HepG2 (cell line): ENCODE measurements around the gene FMO1. TPM values are rescaled to one million over a fixed set of nuclear protein-coding genes. Genes with fewer than 3 reads are reported as not detected.

Experiments used
- ATAC-seq: fragments of 200-7000 bp; cut with Tn5 transposase; 3 replicates; pipeline ENCODE4 v1.9.1; 2020; ENCODE audit warnings: mild to moderate bottlenecking, moderate library complexity
- BruUV-seq: library from RNA; stranded (reverse); fragments of 400-500 nt; replicated peaks from 2 replicates; lab custom pipeline; 2021; lab: Mats Ljungman, UMichigan
- CTCF ChIA-PET: fragments of 300-600 bp; formaldehyde crosslinking; extraction: SDS; loops from one replicate; lab custom pipeline; 2021; ENCODE audit warnings: low total read pairs, inconsistent platforms, low intra/inter-chr PET ratio; lab: Yijun Ruan, JAX
- POLR2A ChIA-PET: fragments of 350-600 bp; sonication (Branson Sonifier 250); formaldehyde crosslinking; loops from one replicate; lab custom pipeline; 2020; ENCODE audit warnings: antibody characterized with exemption, inconsistent platforms; lab: Yijun Ruan, JAX
- DNase-seq: peaks from one replicate; pipeline ENCODE4 v3.0.0-alpha.2; 2015; ENCODE audit warnings: low spot score
- FAIRE-seq: peaks from 3 replicates; lab custom pipeline; 2011; peaks lifted over from hg19 to GRCh38; lab: Jason Lieb, UNC
- H2AFZ ChIP-seq: one replicate; pipeline ENCODE4 v1.6.1; 2011; ENCODE audit warnings: low read length, inconsistent platforms
- H3K27ac ChIP-seq: fragments of 300-600 bp; 3 replicates; pipeline ENCODE4 v1.8.0; 2011; ENCODE audit warnings: mixed run types, mild to moderate bottlenecking, mixed read lengths, low read length, inconsistent platforms; ENCODE audit not compliant: insufficient read depth; ENCODE audit errors: extremely low read length
- H3K27me3 ChIP-seq, 2 experiments: fragments of 200-600 bp in 1 of 2; 2 replicates in 1 of 2; 3 replicates in 1 of 2; pipeline versions ENCODE4 v1.6.0 to v1.8.0; 2011; ENCODE audit warnings: low read length in 2 of 2, mild to moderate bottlenecking in 2 of 2, moderate library complexity in 2 of 2, inconsistent platforms in 1 of 2; ENCODE audit not compliant: insufficient read depth in 2 of 2, control insufficient read depth in 1 of 2
- H3K36me3 ChIP-seq, 2 experiments: fragments of 200-600 bp in 1 of 2; replicated peaks in 1 of 2; 2 replicates in 1 of 2; 3 replicates in 1 of 2; pipeline versions ENCODE4 v1.5.1 to v1.8.0; 2011; ENCODE audit warnings: low read length in 2 of 2, inconsistent platforms in 1 of 2; ENCODE audit not compliant: insufficient read depth in 2 of 2, control insufficient read depth in 1 of 2
- H3K4me1 ChIP-seq: 2 replicates; pipeline ENCODE4 v1.5.1; 2012; ENCODE audit warnings: low read length, inconsistent platforms; ENCODE audit not compliant: insufficient read depth
- H3K4me2 ChIP-seq: 2 replicates; pipeline ENCODE4 v1.6.0; 2011; ENCODE audit warnings: low read depth, low read length, inconsistent platforms
- H3K4me3 ChIP-seq, 3 experiments: fragments of 200-600 bp in 1 of 3; sonication (generic), shearing (Covaris generic) in 1 of 3; replicated peaks in 1 of 3; 2 replicates each; pipeline ENCODE4 v1.5.1; 2011 to 2016; ENCODE audit warnings: low read length in 3 of 3, inconsistent platforms in 2 of 3, low read depth in 2 of 3, mild to moderate bottlenecking in 2 of 3, control low read depth in 1 of 3, mixed read lengths in 1 of 3; ENCODE audit not compliant: insufficient read depth in 1 of 3
- H3K79me2 ChIP-seq: one replicate; pipeline ENCODE4 v1.6.1; 2011; ENCODE audit warnings: low read length, inconsistent platforms; ENCODE audit not compliant: insufficient read depth
- H3K9ac ChIP-seq: 2 replicates; pipeline ENCODE4 v1.6.0; 2011; ENCODE audit warnings: mild to moderate bottlenecking, low read depth, low read length, inconsistent platforms; ENCODE audit not compliant: insufficient read depth
- H3K9me3 ChIP-seq: 2 replicates; pipeline ENCODE4 v1.5.1; 2012; ENCODE audit warnings: mild to moderate bottlenecking, low read length
- H4K20me1 ChIP-seq: 2 replicates; pipeline ENCODE4 v1.6.0; 2011; ENCODE audit warnings: inconsistent platforms, mild to moderate bottlenecking, low read length, moderate library complexity; ENCODE audit not compliant: insufficient read depth
- GABPB1 ChIP-seq: IDR thresholded peaks from 2 replicates; pipeline ENCODE4 v1.6.1; 2016; ENCODE audit warnings: mild to moderate bottlenecking, missing genetic modification reagents, moderate library complexity, missing compliant biosample characterization
- MAFF ChIP-seq: IDR thresholded peaks from 2 replicates; pipeline ENCODE4 v1.6.1; 2011; ENCODE audit warnings: low read depth, low read length, improper control_type of control experiment
- WGBS: methylation state at CpG from one replicate; pipeline ENCODE4 v1.1.6; 2017; ENCODE audit warnings: low lambda C conversion rate; 5-methylcytosine and 5-hydroxymethylcytosine counted together
- in situ Hi-C: cut with HindIII; loops from 2 replicates; pipeline ENCODE4 v1.10.0; 2017; ENCODE audit warnings: low pct_unique_long_range_greater_than_20kb; ENCODE audit not compliant: extremely low pct_ligation_motif_present
- intact Hi-C: fragments of 100-400 bp; cut with micrococcal nuclease; formaldehyde crosslinking; loops from one replicate; pipeline ENCODE4 v1.10.0; 2022; ENCODE audit not compliant: unreplicated experiment
- polyA plus RNA-seq, 8 experiments: library from polyadenylated mRNA; depleted of rRNA in 3 of 8; stranded (reverse) in 7 of 8; unstranded in 1 of 8; fragments of >200 nt; fragmentation: Illumina TruSeq in 4 of 8; extraction: Trizol in 4 of 8; gene quantifications; 2 replicates each; pipeline versions ENCODE4 v1.2.1 to v1.2.3, GENCODE V29; 2011 to 2016; ENCODE audit warnings: low read depth in 4 of 8, missing spikeins in 1 of 8, mixed read lengths in 1 of 8; ENCODE audit not compliant: insufficient read depth in 1 of 8
- total RNA-seq, 5 experiments: library from RNA; depleted of rRNA; stranded (reverse); fragments of >200 nt; fragmentation: Illumina TruSeq; extraction: Trizol; gene quantifications; 2 replicates each; pipeline ENCODE4 v1.2.3, GENCODE V29; 2016; ENCODE audit warnings: low read depth in 1 of 5
- TF ChIP-seq, protein P1 (sequence below): sonication (generic); formaldehyde crosslinking; IDR thresholded peaks from 2 replicates; pipeline ENCODE4 v1.5.0; 2020; ENCODE audit warnings: mild to moderate bottlenecking, missing genetic modification reagents, borderline replicate concordance
- TF ChIP-seq, protein P2 (sequence below): sonication (generic); formaldehyde crosslinking; IDR thresholded peaks from 2 replicates; pipeline ENCODE4 v1.8.0; 2022; ENCODE audit warnings: mild to moderate bottlenecking, missing genetic modification reagents, moderate library complexity
- TF ChIP-seq, protein P3 (sequence below): sonication (generic); formaldehyde crosslinking; IDR thresholded peaks from 2 replicates; pipeline ENCODE4 v1.4.0; 2020; ENCODE audit warnings: missing genetic modification reagents, borderline replicate concordance

Gene FMO1
- total and polyA plus RNA-seq, 2 of the 13 experiments (the other 11 are each of a cell fraction or from before 2014, with no cell fraction given), result not detected

DNA sequence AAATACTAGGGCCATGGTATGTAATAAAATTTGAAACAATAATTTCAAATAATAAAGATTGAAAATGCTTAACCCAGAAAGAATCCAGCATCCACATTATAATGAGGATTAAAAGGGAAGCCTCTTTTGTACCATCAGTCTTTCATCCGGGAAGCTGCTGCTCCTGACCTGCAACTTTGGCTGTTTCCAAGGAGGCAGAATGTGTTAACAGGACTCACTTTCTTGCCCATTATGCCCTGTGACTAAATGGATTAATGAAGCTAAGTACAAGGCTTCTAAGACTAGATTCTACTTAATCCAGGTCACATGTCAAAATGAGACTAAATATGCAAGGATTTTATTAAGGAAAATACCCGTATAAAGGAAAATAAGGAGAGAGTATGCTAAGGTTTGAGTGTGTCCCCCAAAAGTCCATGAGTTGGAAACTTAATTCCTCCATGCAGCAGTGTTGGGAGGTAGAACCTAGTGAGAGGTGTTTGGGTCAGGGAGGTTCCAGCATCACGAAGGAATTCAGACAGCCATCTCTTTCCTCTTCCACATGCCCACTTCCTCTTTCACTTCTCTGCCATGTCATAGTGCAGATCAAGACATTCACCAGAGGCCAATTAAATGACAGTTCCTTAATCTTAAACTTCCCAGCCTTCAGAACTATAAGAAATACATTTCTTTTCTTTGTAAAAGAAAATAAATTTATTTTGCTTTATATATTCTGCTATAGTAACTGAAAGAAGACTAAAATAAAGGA is 35.5 kb upstream of the FMO1 start (continued):
- TF ChIP-seq, protein P1, sequence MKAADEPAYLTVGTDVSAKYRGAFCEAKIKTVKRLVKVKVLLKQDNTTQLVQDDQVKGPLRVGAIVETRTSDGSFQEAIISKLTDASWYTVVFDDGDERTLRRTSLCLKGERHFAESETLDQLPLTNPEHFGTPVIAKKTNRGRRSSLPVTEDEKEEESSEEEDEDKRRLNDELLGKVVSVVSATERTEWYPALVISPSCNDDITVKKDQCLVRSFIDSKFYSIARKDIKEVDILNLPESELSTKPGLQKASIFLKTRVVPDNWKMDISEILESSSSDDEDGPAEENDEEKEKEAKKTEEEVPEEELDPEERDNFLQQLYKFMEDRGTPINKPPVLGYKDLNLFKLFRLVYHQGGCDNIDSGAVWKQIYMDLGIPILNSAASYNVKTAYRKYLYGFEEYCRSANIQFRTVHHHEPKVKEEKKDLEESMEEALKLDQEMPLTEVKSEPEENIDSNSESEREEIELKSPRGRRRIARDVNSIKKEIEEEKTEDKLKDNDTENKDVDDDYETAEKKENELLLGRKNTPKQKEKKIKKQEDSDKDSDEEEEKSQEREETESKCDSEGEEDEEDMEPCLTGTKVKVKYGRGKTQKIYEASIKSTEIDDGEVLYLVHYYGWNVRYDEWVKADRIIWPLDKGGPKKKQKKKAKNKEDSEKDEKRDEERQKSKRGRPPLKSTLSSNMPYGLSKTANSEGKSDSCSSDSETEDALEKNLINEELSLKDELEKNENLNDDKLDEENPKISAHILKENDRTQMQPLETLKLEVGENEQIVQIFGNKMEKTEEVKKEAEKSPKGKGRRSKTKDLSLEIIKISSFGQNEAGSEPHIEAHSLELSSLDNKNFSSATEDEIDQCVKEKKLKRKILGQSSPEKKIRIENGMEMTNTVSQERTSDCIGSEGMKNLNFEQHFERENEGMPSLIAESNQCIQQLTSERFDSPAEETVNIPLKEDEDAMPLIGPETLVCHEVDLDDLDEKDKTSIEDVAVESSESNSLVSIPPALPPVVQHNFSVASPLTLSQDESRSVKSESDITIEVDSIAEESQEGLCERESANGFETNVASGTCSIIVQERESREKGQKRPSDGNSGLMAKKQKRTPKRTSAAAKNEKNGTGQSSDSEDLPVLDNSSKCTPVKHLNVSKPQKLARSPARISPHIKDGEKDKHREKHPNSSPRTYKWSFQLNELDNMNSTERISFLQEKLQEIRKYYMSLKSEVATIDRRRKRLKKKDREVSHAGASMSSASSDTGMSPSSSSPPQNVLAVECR (CRISPR knock-in tag), result no peak
- TF ChIP-seq, protein P2, sequence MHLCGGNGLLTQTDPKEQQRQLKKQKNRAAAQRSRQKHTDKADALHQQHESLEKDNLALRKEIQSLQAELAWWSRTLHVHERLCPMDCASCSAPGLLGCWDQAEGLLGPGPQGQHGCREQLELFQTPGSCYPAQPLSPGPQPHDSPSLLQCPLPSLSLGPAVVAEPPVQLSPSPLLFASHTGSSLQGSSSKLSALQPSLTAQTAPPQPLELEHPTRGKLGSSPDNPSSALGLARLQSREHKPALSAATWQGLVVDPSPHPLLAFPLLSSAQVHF (CRISPR knock-in tag), result no peak
- no peak for TF ChIP-seq MAFF

DNA sequence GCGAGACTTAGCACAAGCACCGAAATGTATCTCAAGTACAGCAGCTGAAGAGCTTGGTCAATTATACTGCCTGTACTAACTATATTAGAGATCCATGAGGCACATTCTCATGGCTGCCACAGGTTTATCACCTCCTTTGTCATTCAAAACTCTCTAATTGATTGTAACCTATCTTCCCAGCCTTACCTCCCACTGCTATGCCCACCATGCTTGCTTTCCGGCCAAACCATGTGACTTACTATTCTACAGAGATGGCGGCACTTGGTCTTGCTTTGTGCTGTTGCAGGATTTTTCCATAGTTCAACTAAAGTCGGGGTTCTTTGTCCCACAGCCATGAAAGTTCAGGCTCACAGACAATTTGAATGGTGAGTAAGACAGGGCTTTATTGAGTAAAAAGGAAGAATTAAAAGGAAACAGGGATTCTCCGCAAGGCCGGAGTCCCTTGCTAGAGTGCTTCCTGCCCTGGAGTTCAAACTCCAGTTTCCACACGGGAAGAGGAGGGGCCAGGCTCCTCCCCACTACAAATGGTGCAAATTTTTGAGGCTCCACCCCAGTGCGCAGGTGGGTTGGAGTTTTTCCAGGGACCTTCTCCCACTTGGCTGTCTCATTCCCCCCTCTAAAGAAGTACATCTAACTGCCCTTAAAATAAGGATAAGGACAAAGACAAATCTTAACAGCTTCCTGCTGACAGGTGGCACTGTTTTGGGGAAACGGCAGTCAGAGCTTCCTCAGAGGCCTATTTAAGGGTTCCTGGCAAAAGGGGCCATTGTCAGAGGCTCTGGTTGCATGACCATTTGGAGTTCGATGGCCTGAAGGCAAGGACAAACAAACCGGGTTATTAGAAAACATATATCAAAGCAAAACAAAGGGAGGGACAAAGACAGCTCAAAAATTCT is 34.5 kb upstream of the FMO1 start:
- ChIA-PET POLR2A (no interaction called here), CTCF (no interaction called here)
- Histone ChIP-seq H3K9me3 (no peaks in the 10 kb centered on the region), H3K4me1 (no peaks in the 10 kb centered on the region; the same call in 1 of the 2 replicates), H3K36me3 (no peaks in the 10 kb centered on the region), H3K4me2 (no peak overlapping the region), H3K27ac (no peak overlapping the region), H4K20me1 (no peaks in the 10 kb centered on the region), H3K9ac (no peak overlapping the region), H3K79me2 (no peaks in the 10 kb centered on the region), H3K27me3 (no peaks in the 10 kb centered on the region), H3K4me3 (no peak overlapping the region), H2AFZ (no peak overlapping the region)
- intact Hi-C loops (no loop called here), in situ Hi-C loops (no loop called here)
- no TSS peak for BruUV-seq
- DNase-seq (no peak), FAIRE-seq (no peak), ATAC-seq (no peak)
- TF ChIP-seq, protein P3, sequence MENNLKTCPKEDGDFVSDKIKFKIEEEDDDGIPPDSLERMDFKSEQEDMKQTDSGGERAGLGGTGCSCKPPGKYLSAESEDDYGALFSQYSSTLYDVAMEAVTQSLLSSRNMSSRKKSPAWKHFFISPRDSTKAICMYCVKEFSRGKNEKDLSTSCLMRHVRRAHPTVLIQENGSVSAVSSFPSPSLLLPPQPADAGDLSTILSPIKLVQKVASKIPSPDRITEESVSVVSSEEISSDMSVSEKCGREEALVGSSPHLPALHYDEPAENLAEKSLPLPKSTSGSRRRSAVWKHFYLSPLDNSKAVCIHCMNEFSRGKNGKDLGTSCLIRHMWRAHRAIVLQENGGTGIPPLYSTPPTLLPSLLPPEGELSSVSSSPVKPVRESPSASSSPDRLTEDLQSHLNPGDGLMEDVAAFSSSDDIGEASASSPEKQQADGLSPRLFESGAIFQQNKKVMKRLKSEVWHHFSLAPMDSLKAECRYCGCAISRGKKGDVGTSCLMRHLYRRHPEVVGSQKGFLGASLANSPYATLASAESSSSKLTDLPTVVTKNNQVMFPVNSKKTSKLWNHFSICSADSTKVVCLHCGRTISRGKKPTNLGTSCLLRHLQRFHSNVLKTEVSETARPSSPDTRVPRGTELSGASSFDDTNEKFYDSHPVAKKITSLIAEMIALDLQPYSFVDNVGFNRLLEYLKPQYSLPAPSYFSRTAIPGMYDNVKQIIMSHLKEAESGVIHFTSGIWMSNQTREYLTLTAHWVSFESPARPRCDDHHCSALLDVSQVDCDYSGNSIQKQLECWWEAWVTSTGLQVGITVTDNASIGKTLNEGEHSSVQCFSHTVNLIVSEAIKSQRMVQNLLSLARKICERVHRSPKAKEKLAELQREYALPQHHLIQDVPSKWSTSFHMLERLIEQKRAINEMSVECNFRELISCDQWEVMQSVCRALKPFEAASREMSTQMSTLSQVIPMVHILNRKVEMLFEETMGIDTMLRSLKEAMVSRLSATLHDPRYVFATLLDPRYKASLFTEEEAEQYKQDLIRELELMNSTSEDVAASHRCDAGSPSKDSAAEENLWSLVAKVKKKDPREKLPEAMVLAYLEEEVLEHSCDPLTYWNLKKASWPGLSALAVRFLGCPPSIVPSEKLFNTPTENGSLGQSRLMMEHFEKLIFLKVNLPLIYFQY, result no peak
- 0 out of 2 replicates have a peak, but pooled peaks have one; percentile 16 for TF ChIP-seq GABPB1 (CRISPR knock-in tag)
- WGBS, result 35% methylated on average over 10 of the region's 12 CpGs
